ENCODE data around the gene CCDC146.

Gene CCDC146

DNA sequence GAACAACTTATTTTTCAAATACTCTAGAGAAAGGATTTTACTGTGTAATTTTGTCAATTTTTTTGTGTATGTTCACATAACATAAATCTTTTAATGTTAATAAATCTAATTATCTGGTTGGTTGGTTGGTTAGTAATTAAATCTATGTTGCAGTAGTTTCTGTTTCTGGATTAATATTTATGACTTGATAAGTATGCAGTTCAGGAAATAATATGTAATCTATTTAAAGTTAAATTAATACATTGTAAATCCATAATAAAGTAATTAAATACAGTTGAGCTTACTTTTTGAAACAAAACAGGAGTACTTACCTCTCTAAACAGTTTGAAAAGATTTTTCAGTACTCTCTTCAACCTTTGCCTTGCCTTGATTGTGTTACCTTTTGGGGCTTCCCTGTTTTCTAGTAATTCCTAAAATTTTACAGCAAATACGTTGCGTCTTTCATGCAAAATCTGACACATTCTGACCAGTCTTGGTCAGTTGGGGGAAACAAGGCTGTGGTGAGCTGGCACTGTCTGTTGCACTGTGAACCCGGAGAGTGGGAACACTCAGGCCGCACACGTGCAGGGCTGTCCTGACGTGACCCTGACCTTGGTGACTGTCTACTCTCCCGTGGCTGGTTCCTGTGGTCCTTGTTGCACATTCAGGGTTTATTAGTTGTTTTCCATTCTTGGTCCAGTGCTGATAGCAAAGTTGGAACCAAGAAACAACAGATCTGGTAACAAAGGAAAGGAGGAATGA lies 122.8 kb downstream of the CCDC146 start:
- peaks cover 0 to 16% (median 0%) of the 10 kb centered on the region in 4 experiments for H3K4me1 ChIP-seq (ENCODE audit: control extremely low read depth in 1 of 4, control insufficient read depth in 4 of 4, insufficient read depth in 4 of 4, low read length in 3 of 4)
- ChIA-PET POLR2A (no interaction called here), CTCF (interaction anchor here (3.5 to 6.1 kb wide), 3 partner anchors 7 to 88 kb away, joined by 17 to 50 read pairs (median 19); no protein-coding TSS in a partner anchor)
- H3K27ac ChIP-seq (ENCODE audit: insufficient read depth in 1 of 2, low read depth in 1 of 2, low read length in 2 of 2, poor library complexity in 1 of 2, severe bottlenecking in 2 of 2): no peak overlapping the region
- H3K4me3 ChIP-seq (ENCODE audit: control insufficient read depth in 1 of 7, extremely low read depth in 1 of 7, insufficient read depth in 4 of 7, low read depth in 2 of 7, low read length in 6 of 7): no peak overlapping the region
- peaks cover 0 to 6% (median 0%) of the 10 kb centered on the region in 4 experiments for H3K36me3 ChIP-seq (ENCODE audit: control insufficient read depth in 4 of 4, insufficient read depth in 4 of 4, low read length in 3 of 4)
- H3K9me3 ChIP-seq (ENCODE audit: control extremely low read depth in 1 of 5, control insufficient read depth in 4 of 5, insufficient read depth in 2 of 5, low read depth in 1 of 5, low read length in 4 of 5): no peaks in the 10 kb centered on the region
- no peaks in the 10 kb centered on the region for H3K27me3 ChIP-seq (replicated peaks in 2 of 5; ENCODE audit: control insufficient read depth in 4 of 5, insufficient read depth in 5 of 5, low read length in 4 of 5)
- no peak for DNase-seq
- WGBS (ENCODE audit: insufficient coverage): 98% methylated on average over 7 of the region's 7 CpGs

- Histone ChIP-seq H3K9me3 (ENCODE audit: control extremely low read depth in 1 of 5, control insufficient read depth in 4 of 5, insufficient read depth in 2 of 5, low read depth in 1 of 5, low read length in 4 of 5) (no peaks in the 10 kb centered on the region), H3K36me3 (ENCODE audit: control insufficient read depth in 4 of 4, insufficient read depth in 4 of 4, low read length in 3 of 4) (peaks cover 0 to 6% (median 0%) of the 10 kb centered on the region in 4 experiments), H3K27ac (ENCODE audit: insufficient read depth in 1 of 2, low read depth in 1 of 2, low read length in 2 of 2, poor library complexity in 1 of 2, severe bottlenecking in 2 of 2) (no peak overlapping the region), H3K4me1 (ENCODE audit: control extremely low read depth in 1 of 4, control insufficient read depth in 4 of 4, insufficient read depth in 4 of 4, low read length in 3 of 4) (peaks cover 0 to 14% (median 0%) of the 10 kb centered on the region in 4 experiments), H3K27me3 (replicated peaks in 2 of 5; ENCODE audit: control insufficient read depth in 4 of 5, insufficient read depth in 5 of 5, low read length in 4 of 5) (no peaks in the 10 kb centered on the region), H3K4me3 (ENCODE audit: control insufficient read depth in 1 of 7, extremely low read depth in 1 of 7, insufficient read depth in 4 of 7, low read depth in 2 of 7, low read length in 6 of 7) (no peak overlapping the region)
- ChIA-PET POLR2A (no interaction called here), CTCF (interaction anchor here (0.8 to 6.1 kb wide), 10 partner anchors 8 to 127 kb away, joined by 3 to 50 read pairs (median 14); partner anchors contain the start of gene FGL2)
- DNase-seq: no peak
- 71% methylated on average over 2 of the region's 5 CpGs for WGBS (ENCODE audit: insufficient coverage)
Measured at GRCh38 chr7:77246026-77246640, 123.7 kb downstream of the CCDC146 start.

GRCh38 chr7:77247206-77247850 lies 124.9 kb downstream of the CCDC146 start:
- CTCF ChIA-PET: interaction anchor here (0.6 to 6.1 kb wide), 22 partner anchors 9 to 128 kb away, joined by 3 to 50 read pairs (median 4); partner anchors contain the start of genes CCDC146 and FGL2
- no peak overlapping the region for H3K4me3 ChIP-seq (ENCODE audit: control insufficient read depth in 1 of 7, extremely low read depth in 1 of 7, insufficient read depth in 4 of 7, low read depth in 2 of 7, low read length in 6 of 7)
- POLR2A ChIA-PET: interaction anchor here (1.1 kb wide), 1 partner anchor 125 kb away, joined by 5 read pairs; the partner anchor contains the start of gene CCDC146
- H3K27ac ChIP-seq (ENCODE audit: insufficient read depth in 1 of 2, low read depth in 1 of 2, low read length in 2 of 2, poor library complexity in 1 of 2, severe bottlenecking in 2 of 2): no peak overlapping the region
- H3K9me3 ChIP-seq (ENCODE audit: control extremely low read depth in 1 of 5, control insufficient read depth in 4 of 5, insufficient read depth in 2 of 5, low read depth in 1 of 5, low read length in 4 of 5): no peaks in the 10 kb centered on the region
- no peaks in the 10 kb centered on the region for H3K27me3 ChIP-seq (replicated peaks in 2 of 5; ENCODE audit: control insufficient read depth in 4 of 5, insufficient read depth in 5 of 5, low read length in 4 of 5)
- H3K36me3 ChIP-seq (ENCODE audit: control insufficient read depth in 4 of 4, insufficient read depth in 4 of 4, low read length in 3 of 4): peaks cover 0 to 5% (median 0%) of the 10 kb centered on the region in 4 experiments
- H3K4me1 ChIP-seq (ENCODE audit: control extremely low read depth in 1 of 4, control insufficient read depth in 4 of 4, insufficient read depth in 4 of 4, low read length in 3 of 4): peaks cover 0 to 9% (median 0%) of the 10 kb centered on the region in 4 experiments
- DNase-seq: peak; percentile 85 to 89 (median 88)
- WGBS (ENCODE audit: insufficient coverage): no CpG with 5 or more reads among the region's 3 CpGs

DNA sequence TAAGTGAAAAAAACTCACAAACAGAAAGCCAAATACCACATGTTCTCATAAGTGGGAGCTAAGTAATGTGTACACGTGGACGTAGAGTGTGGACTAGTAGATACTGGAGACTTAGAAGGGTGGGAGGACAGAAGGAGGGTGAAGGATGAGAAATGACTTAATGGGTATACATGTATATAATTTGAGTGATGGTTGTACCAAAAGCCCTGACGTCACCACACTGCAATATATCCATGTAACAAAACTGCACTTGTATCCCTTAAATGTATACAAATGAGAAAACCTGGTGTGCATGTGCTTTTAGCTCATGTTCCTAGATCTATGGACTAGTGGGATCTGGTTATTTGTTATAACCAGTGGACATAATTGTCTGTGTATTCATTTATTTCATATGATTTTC lies 125.7 kb downstream of the CCDC146 start:
- Histone ChIP-seq H3K36me3 (ENCODE audit: control insufficient read depth in 4 of 4, insufficient read depth in 4 of 4, low read length in 3 of 4) (no peaks in the 10 kb centered on the region), H3K4me3 (ENCODE audit: control insufficient read depth in 1 of 7, extremely low read depth in 1 of 7, insufficient read depth in 4 of 7, low read depth in 2 of 7, low read length in 6 of 7) (no peak overlapping the region), H3K27me3 (replicated peaks in 2 of 5; ENCODE audit: control insufficient read depth in 4 of 5, insufficient read depth in 5 of 5, low read length in 4 of 5) (no peaks in the 10 kb centered on the region), H3K4me1 (ENCODE audit: control extremely low read depth in 1 of 4, control insufficient read depth in 4 of 4, insufficient read depth in 4 of 4, low read length in 3 of 4) (peaks cover 0 to 3% (median 0%) of the 10 kb centered on the region in 4 experiments), H3K27ac (ENCODE audit: insufficient read depth in 1 of 2, low read depth in 1 of 2, low read length in 2 of 2, poor library complexity in 1 of 2, severe bottlenecking in 2 of 2) (no peak overlapping the region), H3K9me3 (ENCODE audit: control extremely low read depth in 1 of 5, control insufficient read depth in 4 of 5, insufficient read depth in 2 of 5, low read depth in 1 of 5, low read length in 4 of 5) (no peaks in the 10 kb centered on the region)
- DNase-seq: no peak
- ChIA-PET CTCF (interaction anchor here (2.0 to 6.1 kb wide), 8 partner anchors 10 to 123 kb away, joined by 5 to 50 read pairs (median 17); partner anchors contain the start of gene FGL2), POLR2A (no interaction called here)
- WGBS (ENCODE audit: insufficient coverage): no CpG with 5 or more reads among the region's 3 CpGs

- POLR2A ChIA-PET: no interaction called here
Measured at GRCh38 chr7:77252506-77252905, 130.1 kb downstream of the CCDC146 start.

DNA sequence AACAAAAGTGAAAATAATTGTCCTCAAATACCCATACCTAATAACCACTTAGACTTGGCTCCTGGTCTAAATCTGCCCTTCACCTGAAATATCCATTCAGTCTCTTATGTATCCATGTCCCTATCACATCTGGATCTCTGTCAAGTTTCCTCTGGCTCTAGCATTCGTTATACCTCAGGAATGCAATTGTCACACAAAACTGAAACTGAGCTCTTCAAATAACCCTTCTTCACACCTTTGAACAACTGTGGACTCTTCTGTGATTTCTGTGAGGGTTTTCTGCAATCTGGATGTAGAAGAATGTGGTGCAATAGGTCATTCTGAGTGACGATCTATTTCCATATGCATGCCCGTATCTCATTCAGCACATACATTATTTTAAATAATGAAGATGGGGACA lies 130.7 kb downstream of the CCDC146 start:
- CTCF ChIA-PET: interaction anchor here (1.2 to 1.6 kb wide), 2 partner anchors 9 to 80 kb away, joined by 3 to 4 read pairs; no protein-coding TSS in a partner anchor
- no peak overlapping the region for H3K4me3 ChIP-seq (ENCODE audit: control insufficient read depth in 1 of 7, extremely low read depth in 1 of 7, insufficient read depth in 4 of 7, low read depth in 2 of 7, low read length in 6 of 7)
- peaks cover 0 to 6% (median 0%) of the 10 kb centered on the region in 4 experiments for H3K36me3 ChIP-seq (ENCODE audit: control insufficient read depth in 4 of 4, insufficient read depth in 4 of 4, low read length in 3 of 4)
- no peaks in the 10 kb centered on the region for H3K9me3 ChIP-seq (ENCODE audit: control extremely low read depth in 1 of 5, control insufficient read depth in 4 of 5, insufficient read depth in 2 of 5, low read depth in 1 of 5, low read length in 4 of 5)
- H3K27ac ChIP-seq (ENCODE audit: insufficient read depth in 1 of 2, low read depth in 1 of 2, low read length in 2 of 2, poor library complexity in 1 of 2, severe bottlenecking in 2 of 2): no peak overlapping the region
- H3K4me1 ChIP-seq (ENCODE audit: control extremely low read depth in 1 of 4, control insufficient read depth in 4 of 4, insufficient read depth in 4 of 4, low read length in 3 of 4): no peaks in the 10 kb centered on the region
- WGBS (ENCODE audit: insufficient coverage): 100% methylated on average over 1 of the region's 3 CpGs
- POLR2A ChIA-PET: no interaction called here
- H3K27me3 ChIP-seq (replicated peaks in 2 of 5; ENCODE audit: control insufficient read depth in 4 of 5, insufficient read depth in 5 of 5, low read length in 4 of 5): no peaks in the 10 kb centered on the region
- DNase-seq: no peak

More at GRCh38 chr7:77252506-77252905, 130.1 kb downstream of the CCDC146 start:
- Histone ChIP-seq H3K4me3 (ENCODE audit: control insufficient read depth in 1 of 7, extremely low read depth in 1 of 7, insufficient read depth in 4 of 7, low read depth in 2 of 7, low read length in 6 of 7) (no peak overlapping the region), H3K27me3 (replicated peaks in 2 of 5; ENCODE audit: control insufficient read depth in 4 of 5, insufficient read depth in 5 of 5, low read length in 4 of 5) (no peaks in the 10 kb centered on the region), H3K36me3 (ENCODE audit: control insufficient read depth in 4 of 4, insufficient read depth in 4 of 4, low read length in 3 of 4) (no peaks in the 10 kb centered on the region), H3K4me1 (ENCODE audit: control extremely low read depth in 1 of 4, control insufficient read depth in 4 of 4, insufficient read depth in 4 of 4, low read length in 3 of 4) (no peaks in the 10 kb centered on the region), H3K9me3 (ENCODE audit: control extremely low read depth in 1 of 5, control insufficient read depth in 4 of 5, insufficient read depth in 2 of 5, low read depth in 1 of 5, low read length in 4 of 5) (no peaks in the 10 kb centered on the region), H3K27ac (ENCODE audit: insufficient read depth in 1 of 2, low read depth in 1 of 2, low read length in 2 of 2, poor library complexity in 1 of 2, severe bottlenecking in 2 of 2) (no peak overlapping the region)
- WGBS (ENCODE audit: insufficient coverage): 83% methylated on average over 4 of the region's 5 CpGs
- CTCF ChIA-PET: interaction anchor here (0.8 to 1.6 kb wide), 3 partner anchors 10 to 81 kb away, joined by 3 to 4 read pairs (median 3); no protein-coding TSS in a partner anchor
- no peak for DNase-seq
